GM23338 (cell line): ENCODE data around the gene TMEM273. TPM values are rescaled to one million over a fixed set of nuclear protein-coding genes. Genes with fewer than 3 reads are reported as not detected.

Source experiments
- ATAC-seq: fragments of 200-7000 bp; cut with Tn5 transposase; 3 replicates; pipeline ENCODE4 v1.9.1; 2020
- DNase-seq: peaks from one replicate; pipeline ENCODE4 v3.0.0-alpha.2; 2015; ENCODE audit warnings: low spot score
- H2AFZ ChIP-seq: fragments of 200-600 bp; sonication (generic); 2 replicates; pipeline ENCODE4 v1.8.0; 2016; ENCODE audit warnings: antibody characterized with exemption, mild to moderate bottlenecking, moderate library complexity
- H3F3A ChIP-seq: fragments of 200-600 bp; sonication (generic); replicated peaks from 2 replicates; pipeline ENCODE4 v1.8.0; 2017; ENCODE audit warnings: antibody characterized with exemption, mixed run types, low read depth
- H3K27ac ChIP-seq: fragments of 200-600 bp; sonication (generic); 2 replicates; pipeline ENCODE4 v1.6.1; 2016; ENCODE audit warnings: low read depth
- H3K27me3 ChIP-seq: fragments of 200-600 bp; sonication (generic); 2 replicates; pipeline ENCODE4 v1.8.0; 2016; ENCODE audit warnings: mild to moderate bottlenecking, mixed run types, moderate library complexity; ENCODE audit not compliant: insufficient read depth
- H3K36me3 ChIP-seq: fragments of 200-600 bp; sonication (generic); 2 replicates; pipeline ENCODE4 v1.8.0; 2016; ENCODE audit warnings: mild to moderate bottlenecking; ENCODE audit not compliant: insufficient read depth
- H3K4me1 ChIP-seq: fragments of 200-600 bp; sonication (generic); 2 replicates; pipeline ENCODE4 v1.8.0; 2016; ENCODE audit warnings: mild to moderate bottlenecking, moderate library complexity; ENCODE audit not compliant: insufficient read depth
- H3K4me2 ChIP-seq: fragments of 200-600 bp; sonication (generic); 2 replicates; pipeline ENCODE4 v1.7.1; 2017; ENCODE audit warnings: mixed run types
- H3K4me3 ChIP-seq: fragments of 200-600 bp; sonication (generic); 2 replicates; pipeline ENCODE4 v1.6.1; 2016; ENCODE audit warnings: mixed run types
- H3K79me2 ChIP-seq: fragments of 200-600 bp; sonication (generic); replicated peaks from 2 replicates; pipeline ENCODE4 v1.8.0; 2017; ENCODE audit warnings: mild to moderate bottlenecking; ENCODE audit not compliant: insufficient read depth
- H3K9me2 ChIP-seq: fragments of 200-600 bp; sonication (generic); 2 replicates; pipeline ENCODE4 v1.8.0; 2017; ENCODE audit not compliant: insufficient read depth
- H4K20me1 ChIP-seq: fragments of 200-600 bp; sonication (generic); replicated peaks from 2 replicates; pipeline ENCODE4 v1.8.0; 2017; ENCODE audit warnings: mild to moderate bottlenecking; ENCODE audit not compliant: insufficient read depth
- H3K27ac Mint-ChIP-seq: 2 replicates; pipeline ENCODE4 v1.8.0; 2020; ENCODE audit warnings: inconsistent platforms, mild to moderate bottlenecking, moderate library complexity, mixed read lengths
- H3K27me3 Mint-ChIP-seq: 3 replicates; pipeline ENCODE4 v1.8.0; 2022; ENCODE audit warnings: low read depth, mild to moderate bottlenecking, moderate library complexity, mixed read lengths, inconsistent platforms; ENCODE audit not compliant: insufficient read depth, poor library complexity
- H3K36me3 Mint-ChIP-seq: 3 replicates; pipeline ENCODE4 v1.8.0; 2021; ENCODE audit warnings: low read depth, mild to moderate bottlenecking, inconsistent platforms, moderate library complexity, mixed read lengths
- H3K4me1 Mint-ChIP-seq: 3 replicates; pipeline ENCODE4 v1.8.0; 2020; ENCODE audit warnings: mild to moderate bottlenecking, inconsistent platforms, mixed read lengths
- H3K4me3 Mint-ChIP-seq: 3 replicates; pipeline ENCODE4 v1.8.0; 2021; ENCODE audit warnings: moderate library complexity, mild to moderate bottlenecking, inconsistent platforms, mixed read lengths
- H3K9me3 Mint-ChIP-seq: 3 replicates; pipeline ENCODE4 v1.8.0; 2020; ENCODE audit warnings: moderate library complexity, mild to moderate bottlenecking, inconsistent platforms, mixed read lengths
- CREB1 ChIP-seq: fragments of 250-450 bp; sonication (Bioruptor Pico); IDR thresholded peaks from 2 replicates; pipeline ENCODE4 v1.5.0; 2020; ENCODE audit warnings: low read depth, mild to moderate bottlenecking, moderate library complexity
- CTCF ChIP-seq, 2 experiments: fragments of 200-600 bp in 1 of 2; sonication (generic) in 1 of 2; conservative IDR thresholded peaks; 2 replicates each; pipeline versions ENCODE4 v1.5.1 to v1.6.1; 2016 to 2017; ENCODE audit warnings: antibody characterized with exemption in 2 of 2, low read depth in 2 of 2, mild to moderate bottlenecking in 2 of 2, moderate library complexity in 1 of 2
- ETS1 ChIP-seq: IDR thresholded peaks from 2 replicates; pipeline ENCODE4 v1.6.1; 2016; ENCODE audit warnings: antibody characterized with exemption
- EZH2 ChIP-seq: fragments of 200-600 bp; sonication (generic); IDR thresholded peaks from one replicate; pipeline ENCODE4 v1.8.0; 2017; ENCODE audit warnings: antibody characterized with exemption, mild to moderate bottlenecking, low read depth; ENCODE audit not compliant: unreplicated experiment
- EZH2phosphoT487 ChIP-seq: fragments of 200-600 bp; sonication (generic); IDR thresholded peaks from one replicate; pipeline ENCODE4 v1.8.1; 2018; ENCODE audit warnings: antibody characterized with exemption; ENCODE audit not compliant: unreplicated experiment
- JUNB ChIP-seq: IDR thresholded peaks from one replicate; pipeline ENCODE4 v1.6.1; 2016; ENCODE audit warnings: antibody characterized with exemption; ENCODE audit not compliant: unreplicated experiment
- NANOG ChIP-seq: IDR thresholded peaks from 2 replicates; pipeline ENCODE4 v1.6.1; 2016; ENCODE audit warnings: antibody characterized with exemption, borderline replicate concordance
- REST ChIP-seq: IDR thresholded peaks from one replicate; pipeline ENCODE4 v1.6.1; 2018; ENCODE audit warnings: antibody characterized with exemption; ENCODE audit not compliant: unreplicated experiment
- STAT1 ChIP-seq: IDR thresholded peaks from one replicate; pipeline ENCODE4 v1.6.1; 2016; ENCODE audit warnings: antibody characterized with exemption; ENCODE audit not compliant: unreplicated experiment
- ZNF114 ChIP-seq: fragments of 250-450 bp; sonication (Bioruptor Pico); IDR thresholded peaks from 2 replicates; pipeline ENCODE4 v1.5.0; 2020; ENCODE audit warnings: mild to moderate bottlenecking, moderate library complexity
- ZNF331 ChIP-seq: fragments of 250-450 bp; sonication (Bioruptor Pico); IDR thresholded peaks from 2 replicates; pipeline ENCODE4 v1.5.0; 2020; ENCODE audit warnings: low read depth, mild to moderate bottlenecking, moderate library complexity
- ZNF462 ChIP-seq: fragments of 250-450 bp; sonication (Bioruptor Pico); IDR thresholded peaks from 2 replicates; pipeline ENCODE4 v1.5.0; 2020; ENCODE audit warnings: mild to moderate bottlenecking, moderate library complexity
- polyA plus RNA-seq: library from polyadenylated mRNA; unstranded; fragments of >200 nt; fragmentation: Nextera tagmentation; extraction: Ambion mirVana; gene quantifications from 2 replicates; pipeline ENCODE4 v1.2.1, GENCODE V29; 2016
- total RNA-seq: library from RNA; depleted of rRNA; stranded (reverse); fragments of >200 nt; shearing (Covaris generic); gene quantifications from 2 replicates; pipeline ENCODE4 v1.2.3, GENCODE V29; 2014

The TMEM273 gene
- total and polyA plus RNA-seq, 2 experiments from 2014 or later: not detected

- peaks cover 3% of the 10 kb centered on the region; the same call in 1 of the 3 replicates for H3K36me3 Mint-ChIP-seq
- no peak for TF ChIP-seq ZNF331 (CRISPR knock-in tag)
- no peak for TF ChIP-seq EZH2
- TF ChIP-seq ETS1: no peak
- no peak for TF ChIP-seq REST
- TF ChIP-seq CTCF (conservative IDR thresholded peaks at IDR 0.05; ENCODE audit: low read depth in 2 of 2): no peak
- no peak for TF ChIP-seq ZNF114 (CRISPR knock-in tag)
- no peak for TF ChIP-seq STAT1
- TF ChIP-seq CREB1 (CRISPR knock-in tag): no peak
- no peak for TF ChIP-seq NANOG
- TF ChIP-seq EZH2phosphoT487: no peak
- TF ChIP-seq JUNB: no peak
- TF ChIP-seq ZNF462 (CRISPR knock-in tag): no peak
- Histone ChIP-seq H3F3A (no peaks in the 10 kb centered on the region), H3K4me1 (peaks cover 21% of the 10 kb centered on the region), H3K4me2 (no peak overlapping the region), H3K27me3 (no peaks in the 10 kb centered on the region), H3K4me3 (no peak overlapping the region), H2AFZ (no peak overlapping the region), H3K9me2 (peaks cover 21% of the 10 kb centered on the region; the same call in 1 of the 2 replicates), H4K20me1 (no peaks in the 10 kb centered on the region), H3K27ac (no peak overlapping the region), H3K36me3 (no peaks in the 10 kb centered on the region), H3K79me2 (no peaks in the 10 kb centered on the region)
- H3K4me1 Mint-ChIP-seq: peaks cover 20% of the 10 kb centered on the region
- H3K4me3 Mint-ChIP-seq: no peak overlapping the region
- DNase-seq (no peak), ATAC-seq (no peak)
- 0 out of 3 replicates have a peak, but pooled peaks cover 3% of the 10 kb centered on the region for H3K9me3 Mint-ChIP-seq
- H3K27ac Mint-ChIP-seq: no peak overlapping the region
- peaks cover 5% of the 10 kb centered on the region for H3K27me3 Mint-ChIP-seq
Measured at GRCh38 chr10:49154641-49155040, 33.5 kb downstream of the TMEM273 start.
